Measurements from ENCODE around the gene AQP10. TPM values are rescaled to one million over a fixed set of nuclear protein-coding genes. Genes with fewer than 3 reads are reported as not detected.

The AQP10 gene
- total and polyA plus RNA-seq, 9 of the 15 experiments (the other 6 are each of a cell fraction or from before 2014, with no cell fraction given): 0.37 to 9.7 (median 1.9) TPM

DNA sequence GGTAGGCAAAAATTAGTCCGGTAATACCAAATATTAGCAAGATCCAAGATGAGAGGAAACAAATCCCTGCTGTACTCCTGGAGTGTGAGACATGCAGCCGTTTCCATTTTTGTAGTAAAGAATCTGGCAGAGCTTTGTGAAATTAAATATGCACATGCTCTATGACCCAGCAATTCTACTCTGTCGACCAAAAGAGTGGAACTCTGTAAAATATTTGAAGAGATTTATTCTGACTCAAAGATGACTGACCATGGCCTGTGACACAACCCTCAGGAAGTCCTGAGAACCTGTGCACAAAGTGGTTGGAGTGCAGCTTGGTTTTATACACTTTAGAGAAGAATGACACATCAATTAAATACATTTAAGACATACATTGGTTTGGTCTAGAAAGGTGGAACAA is 32.2 kb upstream of the AQP10 start:
- Histone ChIP-seq H3K79me2 (ENCODE audit: control insufficient read depth, insufficient read depth, low read length) (no peaks in the 10 kb centered on the region), H4K20me1 (replicated peaks; ENCODE audit: control insufficient read depth, insufficient read depth, low read length) (no peaks in the 10 kb centered on the region), H3K9me3 (replicated peaks; ENCODE audit: control insufficient read depth, insufficient read depth, low read depth, low read length) (no peaks in the 10 kb centered on the region), H2AFZ (ENCODE audit: low read depth, low read length) (peak overlapping the region; percentile 67), H3K27me3 (ENCODE audit: control insufficient read depth in 2 of 2, insufficient read depth in 2 of 2, low read length in 2 of 2) (no peaks in the 10 kb centered on the region), H3K4me3 (no peak overlapping the region), H3K4me2 (ENCODE audit: insufficient read depth, low read length) (no peak overlapping the region), H3K9ac (ENCODE audit: insufficient read depth in 1 of 2, low read depth in 2 of 2, low read length in 2 of 2) (no peak overlapping the region; a peak in 1 of 4 replicates), H3K9me1 (ENCODE audit: control insufficient read depth, insufficient read depth, low read length) (no peaks in the 10 kb centered on the region), H3K4me1 (replicated peaks in 1 of 2; ENCODE audit: control insufficient read depth in 2 of 2, insufficient read depth in 2 of 2, low read length in 2 of 2) (peaks cover 12 to 14% of the 10 kb centered on the region in 2 experiments; a peak in 4 of 5 replicates), H3K36me3 (ENCODE audit: control insufficient read depth, insufficient read depth, low read length) (no peaks in the 10 kb centered on the region), H3K27ac (ENCODE audit: extremely low read depth, low read depth, low read length) (0 out of 3 replicates have a peak overlapping the region, but pooled peaks have one; percentile 5)
- no peak for DNase-seq (ENCODE audit: extremely low read depth in 1 of 4, low spot score in 3 of 4)
- POLR2A ChIA-PET: interaction anchor here (0.6 to 1.6 kb wide), 4 partner anchors 10 to 581 kb away, joined by 4 to 5 read pairs (median 4); partner anchors contain the start of gene KCNN3
- CTCF ChIA-PET (ENCODE audit: low intra/inter-chr PET ratio): no interaction called here
- intact Hi-C loops (cut with micrococcal nuclease) (no loop called here), in situ Hi-C loops (cut with MboI) (no loop called here)
- FAIRE-seq: no peak
- ATAC-seq: no peak
- no TSS peak for BruUV-seq (replicated peaks)
- no peak for TF ChIP-seq KAT7 (CRISPR knock-in tag; IDR thresholded peaks at IDR 0.05; ENCODE audit: borderline replicate concordance)
- TF ChIP-seq PML (IDR thresholded peaks at IDR 0.05; ENCODE audit: low read length): no peak
- no peak for TF ChIP-seq ARID2 (IDR thresholded peaks at IDR 0.05)
- no peak for TF ChIP-seq ZNF551 (CRISPR knock-in tag; IDR thresholded peaks at IDR 0.05)
- no peak for TF ChIP-seq SMARCA4 (IDR thresholded peaks at IDR 0.05)
- TF ChIP-seq EP400 (IDR thresholded peaks at IDR 0.05): no peak
- no peak for TF ChIP-seq POLR2B (IDR thresholded peaks at IDR 0.05; ENCODE audit: low read depth, partially characterized antibody)
- no peak for TF ChIP-seq ZBTB7A (IDR thresholded peaks at IDR 0.05; ENCODE audit: borderline replicate concordance, control insufficient read depth, low read depth, low read length)
- TF ChIP-seq ZNF184 (CRISPR knock-in tag; IDR thresholded peaks at IDR 0.05): no peak
- TF ChIP-seq RAD21 (CRISPR knock-in tag; conservative IDR thresholded peaks at IDR 0.05 in 1 of 2, IDR thresholded peaks at IDR 0.05 in 1 of 2): no peak
- TF ChIP-seq ZNF121 (CRISPR knock-in tag; conservative IDR thresholded peaks at IDR 0.05): no peak
- TF ChIP-seq ZNF24 (IDR thresholded peaks at IDR 0.05): no peak
- TF ChIP-seq ARHGAP35 (IDR thresholded peaks at IDR 0.05; ENCODE audit: partially characterized antibody): no peak
- TF ChIP-seq KLF6 (CRISPR knock-in tag; IDR thresholded peaks at IDR 0.05; ENCODE audit: borderline replicate concordance): no peak
- TF ChIP-seq SREBF1 (IDR thresholded peaks at IDR 0.05; ENCODE audit: borderline replicate concordance, low read depth, low read length): no peak
- TF ChIP-seq DMBX1 (CRISPR knock-in tag; IDR thresholded peaks at IDR 0.05; ENCODE audit: borderline replicate concordance): no peak
- TF ChIP-seq, protein P1, sequence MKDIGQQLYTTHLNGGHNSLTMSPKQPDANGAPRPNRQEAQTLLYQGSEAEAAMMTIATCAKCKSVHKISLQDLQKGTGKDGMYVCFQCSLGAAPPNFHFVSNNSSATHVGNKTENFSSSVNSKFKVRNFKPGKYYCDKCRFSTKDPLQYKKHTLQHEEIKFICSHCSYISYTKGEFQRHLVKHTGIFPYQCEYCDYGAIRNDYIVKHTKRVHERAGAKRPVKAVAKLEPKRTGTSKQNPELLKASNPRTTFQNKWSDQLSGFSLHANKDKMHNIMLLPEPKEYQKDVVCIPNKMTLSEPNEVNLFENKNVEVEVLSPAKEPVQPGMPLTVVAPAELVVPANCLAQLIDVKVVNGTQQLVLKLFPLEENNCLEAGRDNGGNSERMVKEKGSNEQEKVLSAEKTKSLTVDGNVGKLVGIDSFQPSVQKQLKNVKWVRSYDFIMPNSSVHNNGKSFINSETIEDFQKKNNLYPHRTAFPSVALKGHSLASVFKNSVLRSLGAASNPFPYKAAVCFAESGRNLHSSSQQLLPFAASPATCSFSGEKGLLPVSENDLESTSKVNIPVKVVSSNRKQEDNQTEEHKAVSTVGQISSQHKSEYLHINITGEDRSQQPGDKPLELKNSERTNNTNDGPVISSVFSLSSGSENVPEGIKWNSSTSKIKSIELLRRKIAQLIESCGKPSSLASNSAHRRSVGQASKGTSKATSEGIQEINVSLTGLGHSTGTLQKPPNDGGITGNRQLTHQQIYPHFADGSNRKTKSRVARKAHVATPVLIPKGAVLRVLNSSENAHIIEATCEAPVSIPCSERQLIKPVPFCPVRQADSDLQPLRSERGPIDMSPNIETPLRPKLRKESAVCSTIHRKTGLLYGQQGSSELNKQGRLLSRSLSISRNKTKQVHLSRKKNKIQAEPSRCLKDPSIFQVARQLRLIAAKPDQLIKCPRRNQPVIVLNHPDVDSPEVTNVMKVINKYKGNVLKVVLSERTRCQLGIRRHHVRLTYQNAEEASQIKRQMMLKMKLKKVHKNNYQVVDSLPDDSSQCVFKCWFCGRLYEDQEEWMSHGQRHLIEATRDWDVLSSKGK (CRISPR knock-in tag; IDR thresholded peaks at IDR 0.05): no peak
- TF ChIP-seq CBX8 (IDR thresholded peaks at IDR 0.05; ENCODE audit: borderline replicate concordance, extremely low read depth, low read depth, low read length, poor library complexity, severe bottlenecking): no peak
- 54% methylated on average over 3 of the region's 3 CpGs for WGBS (ENCODE audit: insufficient coverage, low coverage, missing lambda C conversion rate)
